GM20000 (cell line): ENCODE measurements around the gene CLEC10A.
A peak's percentile ranks its signal among the peaks of the same experiment; 100 is the strongest.
"Not testable (repeated sequence)": the region's sequence is repeated elsewhere in the genome, so short reads cannot be mapped to it uniquely, and the experiment has no call there.

Source experiments
- DNase-seq: peaks from one replicate; pipeline ENCODE4 v3.0.0; 2012; ENCODE audit warnings: low spot score
- TF ChIP-seq, protein P1 (sequence below): IDR thresholded peaks from 2 replicates; pipeline ENCODE4 v1.5.1; 2012; ENCODE audit warnings: mild to moderate bottlenecking, control low read depth; ENCODE audit errors: extremely low read depth, missing control alignments

CLEC10A gene

DNA sequence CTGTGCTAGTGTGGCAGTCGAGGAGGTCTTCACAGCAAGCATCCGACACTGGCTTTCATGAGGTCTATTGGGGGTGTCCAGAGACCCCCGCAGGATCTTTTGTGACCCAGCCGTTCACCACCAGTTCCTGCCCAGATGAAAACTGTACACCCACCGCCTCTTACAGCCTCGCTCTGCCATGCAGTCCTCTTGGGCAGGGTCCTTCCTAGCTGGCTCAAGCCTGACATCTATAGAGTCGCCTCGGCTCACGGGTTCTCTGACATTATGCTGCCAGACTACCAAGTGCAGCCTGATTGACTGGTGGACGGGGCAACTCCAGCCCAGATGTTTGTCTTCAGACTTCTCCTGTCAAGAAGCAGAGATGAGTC lies 14.6 kb upstream of the CLEC10A start:
- DNase-seq, result no peak
- TF ChIP-seq, protein P1, sequence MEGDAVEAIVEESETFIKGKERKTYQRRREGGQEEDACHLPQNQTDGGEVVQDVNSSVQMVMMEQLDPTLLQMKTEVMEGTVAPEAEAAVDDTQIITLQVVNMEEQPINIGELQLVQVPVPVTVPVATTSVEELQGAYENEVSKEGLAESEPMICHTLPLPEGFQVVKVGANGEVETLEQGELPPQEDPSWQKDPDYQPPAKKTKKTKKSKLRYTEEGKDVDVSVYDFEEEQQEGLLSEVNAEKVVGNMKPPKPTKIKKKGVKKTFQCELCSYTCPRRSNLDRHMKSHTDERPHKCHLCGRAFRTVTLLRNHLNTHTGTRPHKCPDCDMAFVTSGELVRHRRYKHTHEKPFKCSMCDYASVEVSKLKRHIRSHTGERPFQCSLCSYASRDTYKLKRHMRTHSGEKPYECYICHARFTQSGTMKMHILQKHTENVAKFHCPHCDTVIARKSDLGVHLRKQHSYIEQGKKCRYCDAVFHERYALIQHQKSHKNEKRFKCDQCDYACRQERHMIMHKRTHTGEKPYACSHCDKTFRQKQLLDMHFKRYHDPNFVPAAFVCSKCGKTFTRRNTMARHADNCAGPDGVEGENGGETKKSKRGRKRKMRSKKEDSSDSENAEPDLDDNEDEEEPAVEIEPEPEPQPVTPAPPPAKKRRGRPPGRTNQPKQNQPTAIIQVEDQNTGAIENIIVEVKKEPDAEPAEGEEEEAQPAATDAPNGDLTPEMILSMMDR, result no peak

DNA sequence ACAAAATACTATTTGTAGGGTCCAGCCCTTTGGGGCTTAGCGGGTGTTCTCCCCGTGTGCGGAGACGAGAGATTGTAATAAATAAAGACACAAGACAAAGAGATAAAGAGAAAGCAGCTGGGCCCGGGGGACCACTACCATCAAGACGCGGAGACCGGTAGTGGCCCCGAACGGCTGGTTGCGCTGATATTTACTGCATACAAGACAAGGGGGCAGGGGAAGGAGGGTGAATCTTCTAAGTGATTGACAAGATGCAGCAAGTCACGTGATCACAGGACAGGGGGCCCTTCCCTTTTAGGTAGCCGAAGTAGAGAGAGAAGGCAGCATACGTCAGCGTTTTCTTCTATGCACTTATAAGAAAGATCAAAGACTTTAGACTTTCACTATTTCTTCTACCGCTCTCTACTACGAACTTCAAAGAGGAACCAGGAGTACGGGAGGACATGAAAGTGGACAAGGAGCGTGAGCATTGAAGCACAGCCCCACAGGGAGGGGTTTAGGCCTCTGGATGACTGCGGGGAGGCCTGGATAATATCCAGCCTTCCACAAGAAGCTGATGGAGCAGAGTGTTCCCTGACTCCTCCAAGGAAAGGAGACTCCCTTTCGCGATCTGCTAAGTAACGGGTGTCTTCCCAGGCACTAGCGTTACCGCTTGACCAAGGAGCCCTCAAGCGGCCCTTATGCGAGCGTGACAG lies 11.4 kb upstream of the CLEC10A start:
- DNase-seq, result not testable (repeated sequence)

DNA sequence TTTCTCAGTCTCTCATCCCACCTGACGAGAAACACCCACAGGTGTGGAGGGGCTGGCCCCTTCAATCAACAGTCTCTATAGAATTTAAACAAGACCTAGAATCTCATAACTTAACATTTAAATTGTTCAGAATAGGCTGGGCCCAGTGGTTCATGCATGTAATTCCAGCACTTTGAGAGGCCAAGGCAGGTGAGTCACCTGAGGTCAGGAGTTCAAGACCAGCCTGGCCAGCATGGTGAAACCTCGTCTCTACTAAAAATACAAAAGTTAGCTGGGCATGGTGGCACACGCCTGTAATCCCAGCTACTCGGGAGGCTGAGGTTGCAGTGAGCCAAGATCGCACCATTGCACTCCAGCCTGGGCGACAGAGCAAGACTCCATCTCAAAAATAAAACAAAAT lies 9.5 kb upstream of the CLEC10A start:
- not testable (repeated sequence) for DNase-seq

DNA sequence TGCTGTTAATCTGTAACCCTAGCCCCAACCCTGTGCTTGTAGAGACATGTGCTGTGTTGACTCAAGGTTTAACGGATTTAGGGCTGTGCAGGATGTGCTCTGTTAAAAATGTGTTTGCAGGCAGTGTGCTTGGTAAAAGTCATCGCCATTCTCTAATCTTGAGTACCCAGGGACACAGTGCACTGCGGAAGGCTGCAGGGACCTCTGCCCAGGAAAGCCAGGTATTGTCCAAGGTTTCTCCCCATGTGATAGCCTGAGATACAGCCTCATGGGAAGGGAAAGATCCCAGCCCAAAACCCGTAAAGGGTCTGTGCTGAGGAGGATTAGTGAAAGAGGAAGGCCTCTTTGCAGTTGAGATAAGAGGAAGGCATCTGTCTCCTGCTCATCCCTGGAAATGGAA lies 8.4 kb upstream of the CLEC10A start:
- DNase-seq, result not testable (repeated sequence)

DNA sequence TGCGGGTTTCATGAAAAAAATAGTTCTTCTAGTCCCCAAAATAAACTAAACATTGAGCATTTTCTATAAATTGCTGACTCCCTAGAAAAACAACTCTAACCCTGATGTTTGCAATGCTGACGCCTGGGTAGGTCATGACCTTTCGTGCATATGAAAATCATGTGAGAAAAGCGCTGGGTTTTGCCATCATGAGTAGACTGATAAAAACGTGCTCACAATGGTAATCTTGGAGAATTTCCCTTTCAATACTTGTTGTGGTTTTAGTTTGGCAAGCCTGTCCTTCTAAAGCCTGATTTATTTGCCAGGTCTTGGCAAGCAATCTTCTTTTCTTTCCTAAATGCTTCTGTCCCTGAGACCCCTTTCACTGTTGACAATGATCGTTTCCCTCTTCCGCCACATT lies 4.0 kb upstream of the CLEC10A start:
- TF ChIP-seq, protein P1, result no peak
- no peak for DNase-seq

DNA sequence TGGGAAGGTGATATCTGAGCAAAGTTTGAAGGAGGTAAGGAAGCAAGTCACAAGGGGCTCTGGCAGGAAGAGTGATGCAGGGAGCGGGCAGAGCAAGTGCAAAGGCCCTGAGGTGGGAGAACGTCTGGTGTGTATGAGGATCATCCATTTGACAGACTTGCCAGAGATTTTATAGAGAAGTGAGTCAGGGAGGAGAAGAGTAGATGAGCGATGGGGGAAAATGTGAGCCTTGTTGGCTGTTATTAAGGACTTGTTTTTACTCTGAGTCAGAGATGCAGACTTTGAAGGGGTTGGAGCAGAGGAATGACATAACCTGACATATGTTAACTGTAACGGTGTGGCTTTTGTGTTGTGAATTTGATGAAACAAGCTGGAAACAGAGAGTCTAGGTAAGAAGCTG lies 3.5 kb upstream of the CLEC10A start:
- TF ChIP-seq, protein P1, result no peak
- DNase-seq, result no peak

DNA sequence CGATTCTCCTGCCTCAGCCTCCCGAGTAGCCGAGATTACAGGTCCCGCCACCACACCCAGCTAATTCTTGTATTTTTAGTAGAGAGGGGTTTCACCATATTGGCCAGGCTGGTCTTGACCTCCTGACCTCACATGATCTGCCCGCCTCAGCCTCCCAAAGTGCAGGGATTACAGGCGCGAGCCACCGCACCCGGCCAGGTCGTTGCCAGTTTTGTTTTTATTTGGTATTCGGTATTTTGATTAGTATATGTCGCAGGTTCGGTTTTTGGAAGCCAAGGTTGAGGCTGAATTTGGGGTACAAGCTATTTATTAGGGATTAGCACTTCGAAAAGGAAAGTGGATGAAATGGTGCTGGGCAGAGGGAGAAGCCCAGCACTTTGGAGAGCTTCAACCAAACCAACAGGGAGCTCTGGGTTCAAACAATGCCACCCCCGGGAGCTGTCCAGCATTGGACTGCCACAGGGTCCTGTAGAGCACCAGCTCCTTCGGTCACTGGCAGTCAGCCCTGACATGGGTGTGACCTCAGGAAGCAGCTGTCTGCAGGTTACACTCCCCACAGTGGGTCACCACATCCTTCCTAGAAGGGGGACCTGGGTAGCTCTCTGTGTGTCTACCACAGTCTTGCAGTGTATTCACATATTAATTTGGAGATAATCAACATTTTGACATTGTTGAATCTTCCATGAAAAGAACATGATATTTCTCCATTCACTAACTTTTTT lies 1.5 kb upstream of the CLEC10A start:
- peak; percentile 20 for DNase-seq
- TF ChIP-seq, protein P1, result no peak

DNA sequence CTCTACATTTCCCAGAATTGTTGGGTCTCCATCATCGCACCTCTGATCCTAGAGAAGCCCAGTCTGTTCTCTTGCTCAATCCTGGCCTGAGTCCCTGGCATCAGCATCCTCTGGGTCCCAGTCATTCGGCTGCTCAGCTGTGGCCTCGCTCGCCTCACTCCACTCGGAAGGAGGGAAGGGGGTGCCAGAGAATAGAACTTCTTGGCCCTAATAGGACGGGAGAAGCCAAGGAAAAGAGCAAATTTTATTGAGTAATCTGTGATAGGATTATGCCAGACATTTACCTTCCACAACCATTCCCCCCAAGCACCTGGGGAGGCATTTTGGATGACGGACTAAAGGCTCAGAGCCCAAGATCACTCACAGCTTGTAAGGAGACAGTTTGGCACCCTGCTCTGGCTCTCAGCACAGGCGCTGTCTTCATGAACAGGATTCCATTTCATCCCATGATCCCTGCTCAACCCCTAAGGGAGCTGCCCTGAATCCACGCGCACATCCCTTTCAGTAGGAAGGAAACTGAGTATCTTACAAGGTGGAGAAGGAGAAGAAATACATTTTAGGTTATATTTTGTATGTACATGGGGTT lies 498 bp upstream of the CLEC10A start:
- TF ChIP-seq, protein P1, result no peak
- no peak for DNase-seq

DNA sequence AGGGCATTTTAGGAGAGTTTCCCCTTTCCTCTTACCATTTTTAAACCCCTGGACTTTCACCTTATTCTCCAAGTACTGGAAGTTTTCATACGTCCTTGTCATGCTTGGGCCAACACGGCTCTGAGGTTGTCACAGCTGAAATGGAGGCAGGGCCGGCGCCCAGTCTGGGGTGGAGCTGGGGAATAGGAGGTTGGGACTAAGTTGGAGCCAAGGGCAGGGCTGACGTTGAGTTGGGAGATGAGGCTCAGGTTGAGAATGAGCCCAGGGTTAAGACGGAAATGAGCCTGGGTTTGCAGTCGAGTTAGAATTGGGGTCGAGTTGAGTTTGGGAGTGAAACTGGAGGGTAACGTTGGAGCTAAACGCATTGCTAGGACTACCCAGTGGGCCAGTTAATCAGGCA lies 1.3 kb downstream of the CLEC10A start:
- DNase-seq, result no peak
- TF ChIP-seq, protein P1, result no peak
